HG03196 (cell line): ENCODE results near the gene ZNF280D.
"Not testable (repeated sequence)": the region's sequence is repeated elsewhere in the genome, so short reads cannot be mapped to it uniquely, and the experiment has no call there.

ENCODE experiments used
- ATAC-seq: cut with Tn5 transposase; IDR thresholded peaks from one replicate; pipeline ENCODE4 v1.9.1; 2021; ENCODE audit not compliant: unreplicated experiment

The ZNF280D gene

DNA sequence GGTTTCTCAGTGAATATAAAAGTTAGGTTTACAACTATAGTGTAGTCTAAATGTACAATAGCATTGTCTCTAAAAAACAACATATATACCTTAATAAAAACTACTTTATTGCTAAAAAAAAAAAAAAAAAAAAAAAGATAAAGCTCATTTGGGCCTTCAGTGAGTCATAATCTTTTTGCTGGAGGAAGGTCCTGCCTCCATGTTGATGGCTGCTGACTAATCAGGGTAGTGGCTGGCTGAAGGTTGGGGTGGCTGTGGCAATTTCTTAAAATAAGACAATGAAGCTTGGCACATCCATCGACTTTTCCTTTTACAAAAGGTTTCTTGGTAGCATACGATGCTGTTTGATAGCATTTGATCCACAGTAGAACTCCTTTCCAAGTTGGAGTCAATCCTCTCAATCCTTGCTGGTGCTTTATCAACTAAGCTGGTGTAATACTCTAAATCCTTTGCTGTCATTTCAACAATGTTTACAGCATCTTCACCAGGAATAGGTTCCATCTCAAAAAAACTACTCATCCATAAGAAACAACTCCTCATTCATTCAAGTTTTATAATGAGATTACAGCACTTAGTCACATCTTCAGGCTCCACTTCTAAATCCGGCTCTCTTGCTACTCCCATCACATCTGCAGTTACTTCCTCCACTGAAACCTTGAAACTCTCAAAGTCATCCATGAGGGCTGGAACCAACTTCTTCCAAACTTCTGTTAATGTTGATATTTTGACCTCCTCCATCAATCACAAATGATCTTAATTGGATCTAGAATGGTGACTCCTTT is 13.3 kb downstream of the ZNF280D start:
- no peak for ATAC-seq

DNA sequence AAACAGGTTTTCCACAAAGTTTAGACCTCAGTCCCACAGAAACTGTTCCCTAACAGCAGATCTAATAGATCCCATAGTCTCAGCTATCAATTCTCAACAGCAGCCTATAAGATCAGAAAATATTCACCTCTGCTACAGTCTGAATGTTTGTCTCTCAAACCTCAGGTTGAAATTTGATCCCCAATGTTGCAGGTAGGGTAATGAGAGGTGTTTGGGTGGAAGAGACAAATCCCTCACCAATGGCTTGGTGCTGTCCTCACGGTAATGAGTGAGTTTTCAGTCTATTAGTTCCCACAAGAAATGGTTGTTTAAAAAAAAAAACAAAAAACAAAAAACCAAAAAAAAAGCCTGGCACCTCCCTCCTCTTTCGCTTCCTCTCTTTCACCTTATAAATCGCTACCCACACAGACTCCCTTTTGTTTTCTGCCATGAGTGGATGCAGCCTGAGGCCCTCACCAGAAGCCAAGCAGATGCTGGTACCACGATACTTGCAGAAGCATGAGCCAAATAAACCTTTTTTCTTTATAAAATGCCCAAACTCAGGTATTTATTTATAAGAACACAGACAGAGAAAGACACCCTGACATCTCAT is 14.2 kb downstream of the ZNF280D start:
- ATAC-seq, result no peak

DNA sequence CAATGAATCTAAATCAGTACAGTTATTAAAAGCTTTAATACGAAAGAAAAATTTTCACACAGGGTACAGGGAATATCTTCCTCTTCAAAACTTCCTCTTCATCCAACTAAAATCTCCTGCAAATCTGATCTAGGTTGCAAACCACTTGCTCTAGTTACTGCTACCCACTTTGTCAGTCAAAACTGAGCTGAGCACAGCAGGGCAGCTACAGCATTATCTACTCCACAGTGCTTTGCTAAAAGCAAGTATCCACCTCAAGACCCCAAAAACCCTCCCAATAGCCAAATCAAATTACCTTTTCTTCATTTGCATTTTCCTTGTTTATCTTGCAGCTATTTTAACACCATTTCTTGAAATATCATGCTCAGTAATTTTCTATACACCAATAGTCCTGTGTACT is 14.7 kb downstream of the ZNF280D start:
- ATAC-seq, result no peak

DNA sequence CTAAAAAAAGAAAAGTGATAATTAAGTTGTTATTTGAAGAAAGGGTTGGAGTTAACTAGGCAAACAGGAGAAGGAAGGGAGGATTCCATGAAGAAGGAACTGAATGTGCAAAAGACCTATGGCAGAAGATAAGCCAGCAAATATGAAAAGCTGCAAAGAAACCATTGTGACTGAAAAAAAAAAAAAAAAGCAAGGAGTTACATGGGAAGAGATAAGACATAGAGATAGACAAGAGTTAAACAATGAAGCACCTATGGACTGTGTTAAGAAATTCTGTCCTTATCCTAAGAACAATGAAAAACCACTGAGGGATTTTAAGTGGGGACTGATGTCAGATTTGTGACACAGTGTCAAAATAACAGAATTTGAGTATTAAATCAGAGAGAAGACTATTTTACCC is 17.0 kb downstream of the ZNF280D start:
- ATAC-seq, result no peak

DNA sequence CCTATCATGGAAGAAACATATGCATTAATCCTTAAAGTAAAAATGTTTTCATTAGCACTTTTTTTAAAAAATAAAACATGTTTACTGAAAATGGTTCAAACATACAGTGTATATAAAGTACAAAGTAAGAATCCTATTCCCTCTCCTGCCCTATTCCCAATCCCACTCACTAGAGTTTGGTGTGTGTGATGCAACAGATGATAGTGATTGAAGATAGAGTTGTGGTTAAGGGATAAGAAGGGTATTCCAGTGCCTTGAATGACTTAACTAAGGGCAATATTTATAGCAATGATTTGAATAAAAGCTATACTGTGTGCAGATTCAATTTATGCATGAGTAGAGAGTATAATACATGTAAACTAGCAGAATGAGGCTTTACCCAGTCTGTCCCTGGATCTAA is 18.1 kb downstream of the ZNF280D start:
- no peak for ATAC-seq

DNA sequence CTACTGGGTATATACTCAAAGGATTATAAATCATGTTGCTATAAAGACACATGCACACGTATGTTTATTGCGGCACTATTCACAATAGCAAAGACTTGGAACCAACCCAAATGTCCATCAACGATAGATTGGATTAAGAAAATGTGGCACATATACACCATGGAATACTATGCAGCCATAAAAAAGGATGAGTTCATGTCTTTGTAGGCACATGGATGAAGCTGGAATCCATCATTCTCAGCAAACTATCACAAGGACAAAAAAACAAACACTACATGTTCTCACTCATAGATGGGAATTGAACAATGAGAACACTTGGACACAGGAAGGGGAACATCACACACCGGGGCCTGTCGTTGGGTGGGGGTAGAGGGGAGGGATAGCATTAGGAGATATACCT is 23.8 kb downstream of the ZNF280D start:
- not testable (repeated sequence) for ATAC-seq

DNA sequence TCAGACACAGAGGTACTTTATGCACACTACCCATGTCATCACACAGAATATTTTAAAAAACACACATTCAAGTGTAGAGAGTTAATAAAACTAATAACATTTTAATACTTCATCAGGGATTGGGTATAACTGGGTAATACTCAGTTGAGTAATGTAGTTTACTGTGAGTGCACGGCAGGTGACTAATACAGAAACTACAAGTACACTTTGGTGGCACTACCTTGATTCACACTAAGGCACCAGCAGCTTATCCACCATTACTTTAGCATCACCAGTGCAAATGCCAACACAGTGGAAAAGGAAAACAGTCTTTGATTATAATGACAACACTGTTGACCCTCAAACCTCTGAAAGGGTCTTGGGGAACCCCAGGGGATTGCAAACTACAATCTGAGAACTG is 33.6 kb downstream of the ZNF280D start:
- ATAC-seq, result peak; percentile 51

DNA sequence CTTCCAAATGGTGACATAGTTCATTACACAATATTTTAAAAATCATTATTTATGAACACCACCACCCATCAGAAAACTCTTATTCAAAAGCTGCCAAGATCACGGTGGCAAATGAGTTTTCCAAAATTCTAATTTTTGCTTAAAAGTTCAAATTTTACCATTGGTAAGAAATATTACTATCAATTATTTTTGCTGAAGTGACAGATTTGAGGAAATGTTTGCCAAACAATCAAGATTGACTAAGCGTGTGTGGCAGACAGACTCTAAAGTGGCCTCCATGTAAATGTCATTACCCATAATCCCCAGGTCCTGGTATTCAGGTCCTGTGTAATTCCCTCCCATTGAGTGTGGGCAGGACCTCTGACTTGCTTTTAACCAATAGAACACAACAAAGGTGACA is 35.0 kb downstream of the ZNF280D start:
- ATAC-seq, result no peak

DNA sequence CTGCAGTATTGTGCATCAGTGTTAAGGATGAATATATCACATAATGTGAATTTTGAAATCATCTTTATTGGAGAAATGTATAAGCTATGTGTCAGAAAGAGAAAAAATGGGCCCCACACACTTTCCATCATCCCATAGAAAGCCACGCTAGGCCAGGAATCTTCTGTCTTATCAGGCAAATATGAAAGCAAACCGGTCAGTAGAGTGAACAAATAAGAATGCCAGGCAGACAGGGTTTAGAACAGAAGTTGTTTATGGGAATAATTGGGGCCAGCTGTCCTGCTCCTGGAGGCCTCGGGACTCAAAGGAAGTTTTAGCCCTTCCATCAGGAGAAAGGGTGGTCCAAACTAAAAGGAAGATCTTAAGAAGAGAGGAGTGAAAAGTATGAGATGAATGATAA is 39.5 kb downstream of the ZNF280D start:
- no peak for ATAC-seq

DNA sequence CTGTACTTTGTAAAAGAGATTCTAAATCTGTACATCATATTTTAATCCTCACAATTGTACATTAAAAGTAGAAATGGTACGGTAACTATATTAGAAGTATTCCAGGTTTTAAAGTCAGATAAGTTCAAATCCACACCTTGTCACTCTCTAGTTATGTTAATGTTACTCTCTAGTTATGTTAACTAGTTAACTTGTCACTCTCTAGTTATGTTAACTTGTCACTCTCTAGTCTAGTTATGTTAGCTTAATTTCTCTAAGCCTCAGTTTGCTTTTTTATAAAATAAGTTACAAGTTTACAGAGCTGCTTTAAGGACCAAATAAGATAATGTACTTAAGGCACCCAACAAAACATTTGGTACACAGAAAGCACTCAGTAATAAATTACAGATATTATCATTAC is 42.6 kb downstream of the ZNF280D start:
- ATAC-seq, result no peak

DNA sequence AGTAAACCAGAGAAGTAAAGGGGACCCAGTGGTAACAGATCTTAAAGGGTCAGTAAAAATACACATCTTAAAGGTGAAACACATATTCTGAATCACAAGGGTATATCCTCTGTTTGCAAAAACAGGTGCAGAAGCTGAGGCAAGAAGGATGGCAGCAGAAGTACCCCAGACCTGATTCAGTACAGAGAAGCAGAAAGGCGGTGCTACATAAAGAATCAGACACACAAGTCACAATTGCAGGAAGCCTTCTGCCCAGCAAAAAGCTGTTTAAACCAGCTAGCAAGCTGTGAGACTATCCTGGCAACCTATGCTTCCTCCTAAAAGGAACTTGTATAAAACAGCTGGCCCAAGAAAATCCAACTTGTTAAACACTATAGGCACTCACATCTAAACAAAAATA is 49.4 kb downstream of the ZNF280D start:
- ATAC-seq, result no peak

DNA sequence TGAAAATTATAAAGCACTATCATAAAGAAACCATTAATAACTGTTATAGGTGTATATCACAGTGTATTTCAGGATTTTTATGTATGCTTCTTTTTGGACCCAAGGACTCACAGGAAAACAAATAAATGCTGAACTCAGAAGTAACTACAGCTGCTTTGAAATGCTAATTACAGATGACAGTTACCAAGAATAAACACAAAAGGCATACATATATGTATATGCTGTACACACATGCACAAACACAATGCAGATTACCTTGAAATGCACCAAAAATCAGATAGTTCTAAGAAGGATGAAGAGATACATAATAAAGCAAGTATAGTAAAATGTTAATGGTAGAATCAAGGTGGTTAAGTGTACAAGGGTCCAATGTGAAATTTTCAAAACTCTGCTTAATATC is 52.2 kb downstream of the ZNF280D start:
- ATAC-seq, result no peak

DNA sequence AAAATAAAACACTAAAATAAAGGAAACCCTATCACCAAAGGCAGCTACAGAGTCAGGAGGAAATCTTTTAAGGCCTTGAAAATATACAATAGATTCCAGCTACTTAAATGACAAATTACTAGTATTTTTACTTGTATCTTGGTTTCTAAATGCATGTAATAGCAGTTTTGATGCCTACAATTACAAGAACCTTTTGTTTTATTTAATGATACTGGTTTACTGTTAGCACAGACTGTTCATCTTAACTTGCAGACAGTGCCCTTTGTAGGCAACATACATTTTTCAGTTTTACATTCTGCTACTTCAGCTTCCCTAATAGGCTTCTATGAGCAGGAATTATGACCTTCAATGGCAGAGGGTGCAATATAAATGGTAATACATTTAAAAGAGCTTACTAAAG is 54.1 kb downstream of the ZNF280D start:
- no peak for ATAC-seq

DNA sequence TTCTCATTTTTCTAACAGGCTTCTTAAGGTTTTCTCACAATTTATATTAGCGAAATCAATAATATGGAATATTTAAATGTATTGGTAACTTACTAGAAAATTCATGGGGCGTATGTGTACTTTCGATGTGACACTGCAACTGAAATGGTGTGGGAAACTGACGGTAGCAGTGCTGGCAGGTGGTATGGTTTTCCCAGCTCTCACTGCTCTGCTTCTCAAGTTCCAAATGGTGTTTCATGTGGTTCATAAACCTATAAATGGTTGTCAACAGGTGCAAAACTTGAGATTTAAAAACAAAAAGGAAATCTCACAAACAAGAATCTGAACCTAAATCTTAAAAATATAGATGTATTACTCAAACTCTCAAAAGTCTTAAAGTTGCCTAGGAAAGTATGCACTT is 54.7 kb downstream of the ZNF280D start:
- ATAC-seq, result no peak

DNA sequence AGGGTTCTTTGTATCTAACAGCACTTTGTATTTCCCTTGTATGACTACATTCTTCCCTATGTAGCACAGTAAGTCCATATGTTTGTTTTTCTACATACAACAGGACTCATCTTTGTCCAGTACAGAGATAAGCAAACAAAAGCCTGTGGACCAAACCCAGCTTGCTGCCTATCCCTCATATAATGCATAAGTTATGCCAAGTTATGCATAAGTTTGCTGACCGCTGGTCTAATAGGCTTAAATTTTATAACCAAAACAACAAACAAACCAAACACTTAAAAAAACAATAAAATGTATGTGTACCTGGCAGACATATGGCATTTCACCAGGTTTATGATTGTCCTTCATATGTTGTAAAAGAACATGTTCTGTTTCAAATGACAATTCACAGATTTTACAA is 56.0 kb downstream of the ZNF280D start:
- no peak for ATAC-seq

DNA sequence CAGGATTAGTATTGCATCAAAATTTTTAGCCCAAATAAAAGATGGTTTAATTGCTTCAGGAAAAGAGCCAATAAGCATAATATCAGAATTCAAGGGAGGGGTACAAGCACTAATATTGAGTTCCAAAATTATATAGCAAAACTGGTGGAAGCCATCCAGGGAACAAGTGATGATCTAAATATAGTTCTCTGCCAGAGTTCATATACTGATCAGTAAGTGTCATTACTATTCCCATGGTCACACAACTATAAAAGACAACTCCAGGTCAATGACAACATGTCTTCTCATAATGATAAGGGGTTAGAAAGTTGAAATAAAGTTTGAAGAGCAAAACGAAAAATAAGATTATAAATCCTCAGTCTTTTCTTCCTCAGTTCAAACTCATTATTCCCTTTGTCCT is 57.4 kb downstream of the ZNF280D start:
- no peak for ATAC-seq

DNA sequence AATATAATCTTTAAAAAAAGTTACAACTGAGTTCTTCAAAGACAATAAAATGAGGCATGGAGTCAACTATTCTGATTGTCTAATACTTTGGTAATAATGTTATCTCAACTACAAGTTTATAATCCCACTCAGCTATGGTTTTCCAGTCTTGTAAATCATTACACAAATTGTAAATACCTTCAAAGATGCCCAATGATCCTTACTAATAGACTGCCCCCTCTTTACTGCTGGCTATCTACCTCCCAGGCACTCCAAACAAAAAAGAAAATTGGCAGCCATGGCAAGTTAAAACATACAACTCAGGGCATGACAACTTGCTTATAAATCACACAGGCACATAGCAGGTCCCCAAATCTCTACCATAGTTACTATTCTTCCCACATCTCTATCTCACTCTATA is 58.5 kb downstream of the ZNF280D start:
- ATAC-seq, result no peak

DNA sequence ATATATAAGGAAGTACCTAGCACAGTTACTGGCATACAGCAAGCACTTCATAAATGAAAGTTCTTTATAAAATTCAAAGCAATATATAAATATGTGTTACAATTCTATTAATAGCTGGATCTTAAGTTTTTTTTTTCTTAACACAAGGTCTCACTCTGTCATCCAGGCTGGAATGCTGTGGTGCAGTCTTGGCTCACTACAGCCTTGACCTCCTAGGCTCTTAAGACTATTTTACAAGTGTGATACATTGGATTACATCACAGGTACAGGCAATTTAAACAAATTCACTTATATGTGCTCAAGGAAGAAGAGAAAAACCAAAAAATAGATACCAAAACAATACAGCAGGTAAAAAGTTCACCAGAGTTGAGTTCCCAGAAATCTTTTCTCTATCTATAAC is 60.6 kb downstream of the ZNF280D start:
- ATAC-seq, result no peak

DNA sequence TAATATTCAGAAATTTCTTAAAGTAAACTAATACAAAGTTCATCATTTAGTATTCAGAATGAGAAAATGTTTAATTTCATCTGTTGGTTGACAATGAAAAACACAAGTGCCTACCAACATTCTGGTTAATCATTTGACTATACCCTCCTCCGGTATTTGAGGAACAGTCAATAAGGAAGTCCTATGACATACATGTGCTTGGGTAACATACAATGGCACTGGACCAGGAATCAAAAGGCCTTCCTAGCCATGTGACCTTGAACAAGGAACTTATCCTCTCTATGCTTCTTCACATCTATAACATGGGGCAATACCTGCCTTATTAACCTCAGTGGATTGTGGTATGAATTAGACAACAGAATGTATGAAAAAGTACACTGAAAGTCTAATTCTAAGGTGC is 65.8 kb downstream of the ZNF280D start:
- ATAC-seq, result no peak

DNA sequence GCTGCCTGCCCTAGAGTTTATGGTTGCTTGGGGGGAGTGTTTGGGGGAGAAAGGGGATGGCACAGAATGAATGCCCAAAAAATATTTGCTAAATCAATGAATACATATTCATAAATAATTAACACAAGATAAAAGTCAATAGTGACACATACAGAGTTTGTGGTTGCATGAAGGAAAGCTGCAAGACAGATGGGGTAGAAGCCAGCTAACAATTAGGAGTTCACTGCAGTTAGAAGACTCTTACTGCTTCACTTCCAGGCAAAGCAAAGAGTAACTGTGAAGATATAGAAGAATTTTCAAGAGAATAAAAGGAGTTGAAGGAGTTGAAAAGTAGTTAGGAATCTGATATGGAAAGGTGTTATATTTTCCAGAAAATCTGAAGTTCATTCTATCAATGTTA is 72.4 kb downstream of the ZNF280D start:
- no peak for ATAC-seq

DNA sequence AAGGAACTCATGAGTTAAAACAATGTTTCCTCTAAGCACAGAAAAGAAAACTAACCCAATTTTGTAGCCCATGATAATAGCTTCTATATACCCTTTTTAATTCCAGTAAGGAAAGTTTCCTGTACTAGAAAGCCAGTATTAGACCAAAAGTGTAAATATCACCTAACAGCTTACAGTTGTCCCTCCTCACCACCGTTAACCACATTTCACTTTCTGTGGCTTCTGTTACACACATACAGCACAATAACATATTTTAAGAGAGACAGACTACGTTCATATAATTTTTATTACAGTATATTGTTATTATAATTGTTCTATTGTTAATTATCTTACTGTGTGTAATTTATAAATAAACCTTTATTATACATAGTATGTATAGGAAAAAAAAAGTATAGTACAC is 74.1 kb downstream of the ZNF280D start:
- no peak for ATAC-seq

DNA sequence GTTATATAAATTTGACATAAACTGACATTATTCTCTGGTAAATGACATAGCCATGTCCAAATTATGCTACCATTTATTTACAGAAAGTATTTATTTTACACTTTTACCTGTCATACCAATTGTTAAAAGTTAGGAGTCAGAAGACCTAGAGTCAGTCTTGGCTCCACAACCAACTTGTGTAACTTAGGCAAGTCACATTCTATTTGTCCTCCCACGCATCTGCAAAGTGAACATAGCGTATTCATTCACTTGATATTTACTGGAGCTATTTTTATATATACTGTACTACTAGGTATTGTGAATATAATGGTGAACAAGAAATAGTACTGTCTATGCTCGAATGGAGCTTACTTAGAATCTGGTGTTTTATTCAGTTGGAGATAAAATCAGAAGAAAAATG is 78.7 kb downstream of the ZNF280D start:
- ATAC-seq, result no peak

DNA sequence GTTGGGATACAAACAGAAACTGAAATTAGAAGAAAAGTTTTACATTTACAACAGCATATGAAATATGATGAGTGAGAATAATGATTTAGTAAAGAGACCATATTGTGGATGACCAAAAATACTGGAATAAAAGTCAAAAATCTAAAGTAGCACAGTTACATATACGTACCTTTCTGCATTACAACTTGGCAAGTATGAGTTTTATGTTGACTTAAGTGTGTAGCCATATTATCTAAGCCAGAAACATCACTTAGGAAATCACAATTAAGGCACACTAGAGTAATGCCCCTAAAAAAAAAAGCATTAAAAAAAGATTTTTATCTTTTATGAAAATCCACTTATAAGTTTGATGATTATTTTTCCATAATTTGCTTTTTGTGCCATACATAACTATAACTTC is 79.1 kb downstream of the ZNF280D start:
- ATAC-seq, result no peak
